Esophagus muscularis mucosa (tissue), 4 donors: Measurements from ENCODE around the gene SRMS.

Experiments
- CTCF ChIP-seq, 3 experiments: fragments of 200-600 bp in 2 of 3; fragments of 450-650 bp in 1 of 3; sonication (generic) in 2 of 3; IDR thresholded peaks; one replicate each; pipeline ENCODE4 v1.5.1; 2017 to 2019; ENCODE audit warnings: antibody characterized with exemption in 3 of 3, mild to moderate bottlenecking in 2 of 3, moderate library complexity in 1 of 3
- EP300 ChIP-seq: sonication (generic); formaldehyde crosslinking; IDR thresholded peaks from one replicate; pipeline ENCODE4 v1.6.1; 2017; ENCODE audit warnings: antibody characterized with exemption
- POLR2A ChIP-seq: fragments of 450-650 bp; IDR thresholded peaks from one replicate; pipeline ENCODE4 v1.6.1; 2017; ENCODE audit warnings: antibody characterized with exemption, moderate library complexity, mild to moderate bottlenecking, low read depth
- POLR2AphosphoS5 ChIP-seq, 2 donors: sonication (generic); formaldehyde crosslinking; IDR thresholded peaks; one replicate each; pipeline ENCODE4 v1.6.1; 2017; ENCODE audit warnings: antibody characterized with exemption in 2 of 2

GRCh38 chr20:63566395-63567135 lies 19.0 kb upstream of the SRMS start:
- TF ChIP-seq POLR2AphosphoS5 (IDR thresholded peaks at IDR 0.05) (no peak), CTCF (IDR thresholded peaks at IDR 0.05) (no peak), POLR2A (no peak), EP300 (no peak)
